Suprapubic skin (tissue), 4 donors: Measurements from ENCODE around the gene FARS2. TPM values are rescaled to one million over a fixed set of nuclear protein-coding genes. Genes with fewer than 3 reads are reported as not detected.

Source experiments
- DNase-seq, 2 donors: peaks; one replicate each; pipeline ENCODE4 v3.0.0-alpha.2; 2019; ENCODE audit warnings: low spot score in 2 of 2
- H3K27ac ChIP-seq: fragments of 200-600 bp; sonication (generic); one replicate; pipeline ENCODE4 v1.5.1; 2019
- H3K27me3 ChIP-seq: fragments of 200-600 bp; sonication (generic); one replicate; pipeline ENCODE4 v1.5.1; 2019
- H3K36me3 ChIP-seq: fragments of 200-600 bp; sonication (generic); one replicate; pipeline ENCODE4 v1.5.1; 2019
- H3K4me1 ChIP-seq: fragments of 200-600 bp; sonication (generic); one replicate; pipeline ENCODE4 v1.5.1; 2019
- H3K4me3 ChIP-seq: fragments of 200-600 bp; sonication (generic); one replicate; pipeline ENCODE4 v1.5.1; 2019; ENCODE audit warnings: mild to moderate bottlenecking
- H3K9me3 ChIP-seq: fragments of 200-600 bp; sonication (generic); one replicate; pipeline ENCODE4 v1.5.1; 2019
- CTCF ChIP-seq, 2 donors: fragments of 200-600 bp in 1 of 2; fragments of 450-650 bp in 1 of 2; sonication (generic) in 1 of 2; IDR thresholded peaks; one replicate each; pipeline ENCODE4 v1.5.1; 2016 to 2019; ENCODE audit warnings: antibody characterized with exemption in 2 of 2, mild to moderate bottlenecking in 1 of 2, moderate library complexity in 1 of 2
- EP300 ChIP-seq: sonication (generic); formaldehyde crosslinking; IDR thresholded peaks from one replicate; pipeline ENCODE4 v1.6.1; 2017; ENCODE audit warnings: antibody characterized with exemption
- POLR2A ChIP-seq, 2 donors: fragments of 450-650 bp; IDR thresholded peaks; one replicate each; pipeline ENCODE4 v1.6.1; 2017; ENCODE audit warnings: antibody characterized with exemption in 2 of 2, mild to moderate bottlenecking in 2 of 2, moderate library complexity in 2 of 2
- POLR2AphosphoS5 ChIP-seq, 3 donors: sonication (generic); formaldehyde crosslinking; IDR thresholded peaks; one replicate each; pipeline ENCODE4 v1.6.1; 2017; ENCODE audit warnings: antibody characterized with exemption in 3 of 3
- WGBS: methylation state at CpG from one replicate; pipeline ENCODE4 v1.1.5; 2018; 5-methylcytosine and 5-hydroxymethylcytosine counted together
- total RNA-seq, 4 donors: library from RNA; depleted of rRNA; stranded (reverse); fragments of >200 nt; gene quantifications; one replicate each; pipeline ENCODE4 v1.1.0, GENCODE V29; 2016

FARS2 gene
- total RNA-seq, 4 donors from 2014 or later = 15.0 to 22.4 (median 20.1) TPM

DNA sequence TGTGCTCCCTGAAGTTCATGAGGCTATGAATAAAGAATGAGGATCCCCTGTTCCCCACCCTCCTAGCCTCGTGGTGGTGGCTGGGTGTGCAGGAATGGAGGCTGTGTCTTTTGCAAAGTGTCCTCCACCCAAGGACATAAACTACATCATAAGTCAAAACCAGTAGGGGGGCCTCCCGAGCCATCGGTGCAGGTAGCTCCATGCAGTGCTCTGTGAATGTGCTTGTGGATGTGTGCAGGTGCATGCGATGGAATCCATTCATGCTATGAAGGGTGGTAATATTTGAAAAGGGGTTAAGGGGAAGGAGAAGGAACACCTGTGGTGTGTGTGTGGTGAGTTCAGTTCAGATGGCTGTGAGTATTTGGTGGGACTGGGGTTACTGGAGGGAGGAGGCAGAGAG lies 548.1 kb downstream of the FARS2 start:
- no peak for DNase-seq
- WGBS = 78% methylated on average over 4 of the region's 4 CpGs
- Histone ChIP-seq H3K27me3 (no peaks in the 10 kb centered on the region), H3K4me3 (no peak overlapping the region), H3K9me3 (no peaks in the 10 kb centered on the region), H3K4me1 (no peaks in the 10 kb centered on the region), H3K27ac (no peak overlapping the region), H3K36me3 (no peaks in the 10 kb centered on the region)
- no peak for TF ChIP-seq POLR2A (IDR thresholded peaks at IDR 0.05)
- no peak for TF ChIP-seq CTCF (IDR thresholded peaks at IDR 0.05)
- TF ChIP-seq EP300 = no peak
- no peak for TF ChIP-seq POLR2AphosphoS5 (IDR thresholded peaks at IDR 0.05)

DNA sequence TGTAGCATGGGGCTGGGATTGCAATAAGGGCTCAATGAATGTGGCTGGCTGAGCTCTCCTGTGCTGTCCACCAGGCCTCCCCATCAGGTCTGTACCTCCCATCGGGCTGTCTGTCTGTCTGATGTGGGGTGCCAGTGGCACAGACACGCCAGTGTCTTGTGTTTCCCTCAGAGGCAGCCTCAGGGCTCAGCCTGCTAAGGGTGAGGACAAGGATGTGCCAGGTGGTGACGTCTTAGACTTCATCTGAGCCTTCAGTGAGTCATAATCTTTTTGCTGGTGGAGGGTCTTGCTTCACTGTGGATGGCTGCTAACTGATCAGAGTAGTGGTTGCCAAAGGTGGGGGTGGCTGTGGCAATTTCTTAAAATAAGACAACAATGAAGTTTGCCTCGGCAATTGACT lies 550.7 kb downstream of the FARS2 start:
- no peak overlapping the region for H3K4me3 ChIP-seq
- no peaks in the 10 kb centered on the region for H3K27me3 ChIP-seq
- TF ChIP-seq POLR2A (IDR thresholded peaks at IDR 0.05) (no peak), POLR2AphosphoS5 (IDR thresholded peaks at IDR 0.05) (no peak), CTCF (IDR thresholded peaks at IDR 0.05) (no peak), EP300 (no peak)
- no peak for DNase-seq
- H3K36me3 ChIP-seq = no peaks in the 10 kb centered on the region
- no peaks in the 10 kb centered on the region for H3K9me3 ChIP-seq
- 92% methylated on average over 2 of the region's 4 CpGs for WGBS
- H3K4me1 ChIP-seq = no peaks in the 10 kb centered on the region
- H3K27ac ChIP-seq = no peak overlapping the region

DNA sequence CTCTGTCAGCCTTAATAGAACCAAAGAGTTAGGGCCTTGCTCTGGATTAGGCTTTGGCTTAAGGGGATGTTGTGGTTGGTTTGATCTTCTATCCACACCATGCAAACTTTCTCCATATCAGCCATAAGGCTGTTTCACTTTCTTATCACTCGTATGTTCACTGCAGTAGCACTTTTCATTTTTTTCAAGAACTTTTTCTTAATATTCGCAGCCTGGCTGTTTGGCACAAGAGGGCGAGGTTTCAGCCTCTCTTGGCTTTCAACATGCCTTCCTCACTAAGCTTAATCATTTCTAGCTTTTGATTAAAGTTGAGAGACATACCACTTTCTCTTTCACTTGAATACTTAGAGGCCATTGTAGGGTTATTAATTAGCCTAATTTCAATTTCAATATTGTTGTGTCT lies 552.3 kb downstream of the FARS2 start:
- no peaks in the 10 kb centered on the region for H3K36me3 ChIP-seq
- WGBS = 80% methylated on average over 3 of the region's 3 CpGs
- H3K27me3 ChIP-seq = no peaks in the 10 kb centered on the region
- no peaks in the 10 kb centered on the region for H3K4me1 ChIP-seq
- H3K9me3 ChIP-seq = no peaks in the 10 kb centered on the region
- no peak overlapping the region for H3K27ac ChIP-seq
- no peak for DNase-seq
- H3K4me3 ChIP-seq = no peak overlapping the region
- TF ChIP-seq POLR2A (IDR thresholded peaks at IDR 0.05) = no peak
- no peak for TF ChIP-seq CTCF (IDR thresholded peaks at IDR 0.05)
- no peak for TF ChIP-seq EP300
- no peak for TF ChIP-seq POLR2AphosphoS5 (IDR thresholded peaks at IDR 0.05)

DNA sequence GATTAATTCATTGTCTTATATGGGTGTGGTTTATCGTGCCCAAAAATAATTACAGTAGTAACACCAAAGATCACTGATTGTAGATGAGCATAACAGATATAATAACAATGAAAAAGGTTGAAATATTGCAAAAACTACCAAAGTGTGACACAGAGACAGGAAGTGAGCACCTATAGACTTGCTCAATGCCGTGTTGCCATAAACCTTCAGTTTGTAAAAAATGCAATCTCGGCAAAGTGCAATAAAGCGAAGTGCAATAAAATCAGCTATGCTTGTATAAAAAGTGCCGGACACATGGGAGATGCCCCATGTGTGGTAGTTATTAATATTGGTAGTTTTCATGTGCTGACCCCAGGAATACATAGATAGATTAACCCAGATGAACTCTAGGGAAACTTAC lies 552.8 kb downstream of the FARS2 start:
- H3K36me3 ChIP-seq = no peaks in the 10 kb centered on the region
- no peak overlapping the region for H3K4me3 ChIP-seq
- H3K4me1 ChIP-seq = no peaks in the 10 kb centered on the region
- no peak overlapping the region for H3K27ac ChIP-seq
- TF ChIP-seq POLR2A (IDR thresholded peaks at IDR 0.05) (no peak), EP300 (no peak), CTCF (IDR thresholded peaks at IDR 0.05) (no peak), POLR2AphosphoS5 (IDR thresholded peaks at IDR 0.05) (no peak)
- DNase-seq = no peak
- H3K9me3 ChIP-seq = no peaks in the 10 kb centered on the region
- 91% methylated on average over 5 of the region's 5 CpGs for WGBS
- no peaks in the 10 kb centered on the region for H3K27me3 ChIP-seq

DNA sequence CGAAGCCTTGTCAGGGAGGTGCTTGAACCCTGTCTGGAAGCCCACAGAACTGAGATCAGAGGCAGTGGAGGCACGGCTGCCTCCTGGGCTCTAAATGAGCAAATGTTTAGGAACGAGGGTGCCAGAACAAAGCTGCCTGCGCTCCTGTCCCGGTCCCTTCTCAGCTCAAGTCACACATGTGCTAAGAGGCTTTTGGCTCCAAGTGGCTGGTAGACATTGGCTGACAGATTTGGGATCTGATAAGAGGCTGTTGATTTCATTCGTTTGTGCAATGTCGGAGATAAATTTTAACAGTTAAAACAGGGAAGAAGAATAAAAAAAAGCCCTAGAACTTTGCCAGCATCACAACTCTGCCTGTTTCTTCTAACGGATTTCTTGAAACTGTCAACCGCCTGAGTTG lies 553.6 kb downstream of the FARS2 start:
- no peak overlapping the region for H3K4me3 ChIP-seq
- no peaks in the 10 kb centered on the region for H3K4me1 ChIP-seq
- TF ChIP-seq EP300 (no peak), POLR2AphosphoS5 (IDR thresholded peaks at IDR 0.05) (no peak), POLR2A (IDR thresholded peaks at IDR 0.05) (no peak), CTCF (IDR thresholded peaks at IDR 0.05) (no peak)
- H3K27me3 ChIP-seq = no peaks in the 10 kb centered on the region
- WGBS = 85% methylated on average over 9 of the region's 9 CpGs
- no peak overlapping the region for H3K27ac ChIP-seq
- no peak for DNase-seq
- H3K9me3 ChIP-seq = no peaks in the 10 kb centered on the region
- no peaks in the 10 kb centered on the region for H3K36me3 ChIP-seq
